Retinal pigment epithelial cell (primary cell): Measurements from ENCODE around the gene HSPB6.
"Not testable (repeated sequence)": the region's sequence is repeated elsewhere in the genome, so short reads cannot be mapped to it uniquely, and the experiment has no call there.

Experiments
- DNase-seq: peaks from one replicate; pipeline ENCODE4 v3.0.0-alpha.2; 2010; ENCODE audit warnings: low read depth
- H3K4me3 ChIP-seq: 2 replicates; pipeline ENCODE4 v1.5.1; 2011; ENCODE audit warnings: mild to moderate bottlenecking, low read length, control low read depth, moderate library complexity
- TF ChIP-seq, protein P1 (sequence below): conservative IDR thresholded peaks from 2 replicates; pipeline ENCODE4 v1.5.1; 2011; ENCODE audit warnings: low read depth, low read length, control low read depth, inconsistent platforms

HSPB6 gene

DNA sequence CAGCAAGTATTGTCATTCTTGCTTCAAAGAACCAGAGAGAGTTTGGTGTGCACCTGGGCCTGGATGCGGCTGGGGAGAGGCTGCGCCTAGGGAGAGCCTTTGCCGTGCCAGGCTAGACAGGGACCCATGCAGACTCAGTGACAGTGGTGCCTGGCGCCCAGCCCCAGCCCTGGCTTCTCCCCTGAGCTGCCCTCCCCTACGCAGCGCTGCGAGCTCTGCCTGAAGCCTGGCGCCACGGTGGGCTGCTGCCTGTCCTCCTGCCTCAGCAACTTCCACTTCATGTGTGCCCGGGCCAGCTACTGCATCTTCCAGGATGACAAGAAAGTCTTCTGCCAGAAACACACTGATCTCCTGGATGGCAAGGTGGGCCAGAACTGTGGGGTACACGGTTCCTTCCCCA lies 27.1 kb downstream of the HSPB6 start:
- TF ChIP-seq, protein P1, sequence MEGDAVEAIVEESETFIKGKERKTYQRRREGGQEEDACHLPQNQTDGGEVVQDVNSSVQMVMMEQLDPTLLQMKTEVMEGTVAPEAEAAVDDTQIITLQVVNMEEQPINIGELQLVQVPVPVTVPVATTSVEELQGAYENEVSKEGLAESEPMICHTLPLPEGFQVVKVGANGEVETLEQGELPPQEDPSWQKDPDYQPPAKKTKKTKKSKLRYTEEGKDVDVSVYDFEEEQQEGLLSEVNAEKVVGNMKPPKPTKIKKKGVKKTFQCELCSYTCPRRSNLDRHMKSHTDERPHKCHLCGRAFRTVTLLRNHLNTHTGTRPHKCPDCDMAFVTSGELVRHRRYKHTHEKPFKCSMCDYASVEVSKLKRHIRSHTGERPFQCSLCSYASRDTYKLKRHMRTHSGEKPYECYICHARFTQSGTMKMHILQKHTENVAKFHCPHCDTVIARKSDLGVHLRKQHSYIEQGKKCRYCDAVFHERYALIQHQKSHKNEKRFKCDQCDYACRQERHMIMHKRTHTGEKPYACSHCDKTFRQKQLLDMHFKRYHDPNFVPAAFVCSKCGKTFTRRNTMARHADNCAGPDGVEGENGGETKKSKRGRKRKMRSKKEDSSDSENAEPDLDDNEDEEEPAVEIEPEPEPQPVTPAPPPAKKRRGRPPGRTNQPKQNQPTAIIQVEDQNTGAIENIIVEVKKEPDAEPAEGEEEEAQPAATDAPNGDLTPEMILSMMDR = no peak
- no peak for DNase-seq
- no peak overlapping the region for H3K4me3 ChIP-seq

DNA sequence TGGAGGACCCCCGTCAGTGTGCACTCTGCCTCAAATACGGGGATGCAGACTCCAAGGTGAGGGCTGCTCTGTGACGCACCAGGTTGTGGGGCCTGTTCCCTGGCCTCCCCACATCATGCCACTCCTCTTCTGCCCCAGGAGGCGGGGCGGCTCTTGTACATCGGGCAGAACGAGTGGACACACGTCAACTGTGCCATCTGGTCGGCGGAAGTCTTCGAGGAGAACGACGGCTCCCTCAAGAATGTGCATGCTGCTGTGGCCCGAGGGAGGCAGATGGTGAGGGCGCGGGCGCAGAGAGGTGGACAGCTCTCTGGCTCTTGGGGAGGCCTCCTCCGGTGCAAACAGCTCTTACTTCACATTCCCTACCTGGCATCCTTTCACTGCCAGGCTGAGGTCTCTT lies 27.8 kb downstream of the HSPB6 start:
- H3K4me3 ChIP-seq = no peak overlapping the region
- TF ChIP-seq, protein P1 = no peak
- DNase-seq = no peak

DNA sequence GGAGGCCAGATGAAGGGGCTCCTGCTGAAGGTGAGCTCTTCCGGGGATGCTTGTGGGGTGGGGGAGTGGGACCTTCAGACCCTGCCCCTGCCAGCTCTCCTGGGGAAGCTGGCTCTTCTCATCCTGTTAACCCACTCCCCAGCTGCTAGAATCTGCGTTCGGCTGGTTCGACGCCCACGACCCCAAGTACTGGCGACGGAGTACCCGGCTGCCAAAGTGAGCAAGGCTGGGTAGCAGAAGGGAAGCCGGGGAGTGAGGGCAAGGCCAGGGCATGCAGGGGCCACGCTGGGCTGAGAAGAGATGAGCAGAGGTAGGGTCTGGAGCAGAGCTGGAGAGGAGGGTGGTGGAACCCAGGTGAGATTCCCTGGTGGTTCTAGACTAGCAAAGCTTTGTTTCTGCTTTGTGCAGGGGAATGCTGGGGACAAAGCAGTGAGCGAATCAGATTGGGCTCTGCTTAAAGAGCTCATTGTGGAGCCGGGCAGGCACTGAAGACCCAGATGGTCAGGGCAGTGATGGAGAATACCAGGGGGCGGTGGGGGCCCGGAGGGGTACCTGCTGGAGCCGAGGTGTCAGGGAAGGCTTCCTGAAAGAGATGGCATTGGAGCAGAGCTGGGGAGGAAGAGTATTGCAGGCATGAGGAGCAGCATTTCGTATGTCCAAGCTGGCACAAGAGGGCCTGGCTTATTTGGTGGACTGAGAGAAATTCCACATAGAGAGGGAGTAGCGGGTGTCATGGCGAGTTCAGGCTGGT lies 28.7 kb downstream of the HSPB6 start:
- no peak overlapping the region for H3K4me3 ChIP-seq
- DNase-seq = no peak
- TF ChIP-seq, protein P1 = no peak

DNA sequence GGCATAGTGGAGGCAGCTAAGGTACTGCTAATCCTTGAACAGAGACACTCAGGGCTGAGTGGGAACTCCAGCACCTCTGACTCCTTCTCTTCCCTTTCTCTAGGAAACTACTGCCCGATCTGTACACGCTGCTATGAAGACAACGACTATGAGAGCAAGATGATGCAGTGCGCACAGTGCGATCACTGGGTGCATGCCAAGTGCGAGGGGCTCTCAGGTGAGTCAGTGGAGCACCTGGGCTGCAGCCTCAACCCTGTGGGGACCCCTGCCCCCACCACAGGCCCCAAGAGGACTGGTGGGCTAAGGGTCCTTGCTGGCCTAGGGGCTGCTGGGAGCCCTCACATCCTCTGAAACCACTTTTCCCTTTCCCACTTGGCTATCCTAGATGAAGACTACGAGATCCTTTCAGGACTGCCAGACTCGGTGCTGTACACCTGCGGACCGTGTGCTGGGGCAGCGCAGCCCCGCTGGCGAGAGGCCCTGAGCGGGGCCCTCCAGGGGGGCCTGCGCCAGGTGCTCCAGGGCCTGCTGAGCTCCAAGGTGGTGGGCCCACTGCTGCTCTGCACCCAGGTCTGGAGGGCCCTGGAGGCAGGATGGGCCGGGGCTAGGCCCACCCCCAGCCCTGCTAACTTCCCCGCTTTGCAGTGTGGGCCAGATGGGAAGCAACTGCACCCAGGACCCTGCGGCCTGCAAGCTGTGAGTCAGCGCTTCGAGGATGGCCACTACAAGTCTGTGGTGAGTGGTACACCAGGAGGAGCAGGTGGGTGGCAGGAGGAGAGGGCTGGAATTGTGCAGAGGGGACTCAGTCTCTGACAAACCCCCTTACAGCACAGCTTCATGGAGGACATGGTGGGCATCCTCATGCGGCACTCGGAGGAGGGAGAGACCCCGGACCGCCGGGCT lies 29.5 kb downstream of the HSPB6 start:
- no peak overlapping the region for H3K4me3 ChIP-seq
- TF ChIP-seq, protein P1 = no peak
- no peak for DNase-seq

DNA sequence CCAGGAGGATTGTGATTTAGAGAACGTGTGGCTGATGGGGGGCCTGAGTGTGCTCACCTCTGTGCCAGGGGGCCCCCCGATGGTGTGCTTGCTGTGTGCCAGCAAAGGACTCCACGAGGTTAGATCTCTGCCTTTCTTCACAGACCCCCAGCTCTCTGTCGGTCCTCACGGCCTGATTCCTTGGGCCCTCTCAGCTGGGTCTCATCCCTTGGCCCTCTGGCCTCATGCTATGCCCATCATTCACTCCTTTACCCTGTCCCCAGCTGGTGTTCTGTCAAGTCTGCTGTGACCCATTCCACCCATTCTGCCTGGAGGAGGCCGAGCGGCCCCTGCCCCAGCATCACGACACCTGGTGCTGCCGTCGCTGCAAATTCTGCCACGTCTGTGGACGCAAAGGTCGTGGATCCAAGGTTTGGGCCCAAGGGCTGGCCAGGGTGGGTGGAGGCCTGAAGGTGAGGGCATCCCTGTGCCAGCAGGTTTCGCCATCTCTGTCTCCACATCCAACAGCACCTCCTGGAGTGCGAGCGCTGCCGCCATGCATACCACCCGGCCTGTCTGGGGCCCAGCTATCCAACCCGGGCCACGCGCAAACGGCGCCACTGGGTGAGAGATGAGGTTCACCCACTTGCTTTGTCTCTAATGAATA lies 31.5 kb downstream of the HSPB6 start:
- TF ChIP-seq, protein P1 = no peak
- no peak overlapping the region for H3K4me3 ChIP-seq
- DNase-seq = no peak

DNA sequence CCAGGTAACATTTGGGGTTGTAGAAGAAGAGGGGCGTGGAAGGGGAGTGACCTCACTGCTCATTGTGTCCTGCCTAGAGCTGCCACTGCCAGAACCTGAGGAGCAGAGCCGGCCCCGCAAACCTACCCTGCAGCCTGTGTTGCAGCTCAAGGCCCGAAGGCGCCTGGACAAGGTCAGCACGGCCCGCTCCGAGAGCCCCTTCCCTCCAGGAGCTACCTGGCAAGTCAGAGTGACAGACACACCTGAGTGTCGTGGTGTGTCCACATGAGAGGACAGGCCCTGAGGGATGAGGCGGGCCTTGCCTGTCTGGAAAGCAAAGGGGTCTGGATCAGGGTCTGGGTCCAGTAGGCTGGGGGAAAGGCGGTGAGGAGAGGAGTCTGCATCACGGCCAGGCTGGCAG lies 32.3 kb downstream of the HSPB6 start:
- H3K4me3 ChIP-seq = no peak overlapping the region
- DNase-seq = no peak
- TF ChIP-seq, protein P1 = no peak

DNA sequence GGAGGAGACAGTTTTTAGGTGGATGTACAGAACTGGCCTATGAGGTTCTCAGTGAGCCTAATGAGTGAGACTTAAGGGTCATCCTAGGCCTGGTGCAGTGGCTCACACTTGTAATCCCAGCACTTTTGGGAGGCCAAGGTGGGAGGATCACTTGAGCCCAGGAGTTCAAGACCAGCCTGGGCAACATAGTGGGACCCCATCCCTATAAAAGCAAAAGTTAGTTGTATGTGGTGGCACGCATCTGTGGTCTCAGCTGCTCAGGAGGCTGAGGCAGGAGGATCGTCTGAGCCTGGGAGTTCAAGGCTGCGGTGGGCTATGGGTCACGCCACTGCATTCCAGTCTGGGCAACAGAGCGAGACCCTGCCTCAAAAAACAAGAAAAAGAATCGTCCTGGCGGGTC lies 32.7 kb downstream of the HSPB6 start:
- not testable (repeated sequence) for DNase-seq, H3K4me3 ChIP-seq
